NCI-H1092 (cell line): Measurements from ENCODE around the gene FIBCD1.

ENCODE experiments used
- DNase-seq: peaks from one replicate; lab custom pipeline; 2025; lab: John Stamatoyannopoulos, UW

Gene FIBCD1

GRCh38 chr9:130938652-130939404 lies at the start of gene FIBCD1:
Gene FIBCD1 (minus strand): TSS chr9:130939247. CDS start chr9:130938607, 640 bp downstream.
- DNase-seq = no peak

GRCh38 chr9:130988400-130988747 lies 49.3 kb upstream of the FIBCD1 start:
- DNase-seq = no peak

- DNase-seq = no peak
Observed at GRCh38 chr9:130987738-130988399, 48.8 kb upstream of the FIBCD1 start.

- no peak for DNase-seq
Observed at GRCh38 chr9:130987054-130987453, 48.0 kb upstream of the FIBCD1 start.

GRCh38 chr9:130986356-130986965 lies 47.4 kb upstream of the FIBCD1 start:
- no peak for DNase-seq

GRCh38 chr9:130985606-130986162 lies 46.6 kb upstream of the FIBCD1 start:
- DNase-seq = no peak

GRCh38 chr9:130985029-130985428 lies 46.0 kb upstream of the FIBCD1 start:
- no peak for DNase-seq

- DNase-seq = no peak
Observed at GRCh38 chr9:130984521-130984920, 45.5 kb upstream of the FIBCD1 start.

GRCh38 chr9:130983970-130984369 lies 44.9 kb upstream of the FIBCD1 start:
- no peak for DNase-seq

GRCh38 chr9:130983359-130983670 lies 44.3 kb upstream of the FIBCD1 start:
- DNase-seq = no peak

- no peak for DNase-seq
Observed at GRCh38 chr9:130982636-130983358, 43.8 kb upstream of the FIBCD1 start.

GRCh38 chr9:130981756-130982137 lies 42.7 kb upstream of the FIBCD1 start:
- DNase-seq = no peak

- no peak for DNase-seq
Observed at GRCh38 chr9:130981002-130981755, 42.1 kb upstream of the FIBCD1 start.

GRCh38 chr9:130980526-130980925 lies 41.5 kb upstream of the FIBCD1 start:
- no peak for DNase-seq

- DNase-seq = no peak
Observed at GRCh38 chr9:130979591-130980385, 40.7 kb upstream of the FIBCD1 start.

GRCh38 chr9:130977811-130978221 lies 38.8 kb upstream of the FIBCD1 start:
- DNase-seq = no peak

GRCh38 chr9:130975932-130976841 lies 37.1 kb upstream of the FIBCD1 start:
- no peak for DNase-seq

GRCh38 chr9:130975156-130975555 lies 36.1 kb upstream of the FIBCD1 start:
- no peak for DNase-seq

- DNase-seq = no peak
Observed at GRCh38 chr9:130974697-130975096, 35.6 kb upstream of the FIBCD1 start.
